GM20000 (cell line): Measurements from ENCODE around the gene CCNYL1.

Experiments used
- DNase-seq: peaks from one replicate; pipeline ENCODE4 v3.0.0; 2012; ENCODE audit warnings: low spot score
- CTCF ChIP-seq: IDR thresholded peaks from 2 replicates; pipeline ENCODE4 v1.5.1; 2012; ENCODE audit warnings: mild to moderate bottlenecking, control low read depth; ENCODE audit errors: extremely low read depth, missing control alignments

Gene CCNYL1

GRCh38 chr2:207778298-207778882 lies 67.0 kb downstream of the CCNYL1 start:
- no peak for DNase-seq
- no peak for TF ChIP-seq CTCF

- no peak for DNase-seq
- TF ChIP-seq CTCF = no peak
Observed at GRCh38 chr2:207779523-207779922, 68.1 kb downstream of the CCNYL1 start.

GRCh38 chr2:207782238-207783030 lies 71.0 kb downstream of the CCNYL1 start:
- no peak for DNase-seq
- TF ChIP-seq CTCF = no peak

- DNase-seq = no peak
- no peak for TF ChIP-seq CTCF
Observed at GRCh38 chr2:207783514-207783913, 72.1 kb downstream of the CCNYL1 start.

GRCh38 chr2:207784898-207785297 lies 73.5 kb downstream of the CCNYL1 start:
- no peak for TF ChIP-seq CTCF
- DNase-seq = no peak

- TF ChIP-seq CTCF = no peak
- DNase-seq = no peak
Observed at GRCh38 chr2:207787017-207787416, 75.6 kb downstream of the CCNYL1 start.

- TF ChIP-seq CTCF = no peak
- DNase-seq = no peak
Observed at GRCh38 chr2:207787800-207788199, 76.4 kb downstream of the CCNYL1 start.
